Thyroid gland (tissue), 4 donors: Measurements from ENCODE around the gene DLG1.

Experiments used
- CTCF ChIP-seq, 6 experiments: fragments of 200-600 bp in 3 of 6; fragments of 450-650 bp in 3 of 6; sonication (generic) in 3 of 6; IDR thresholded peaks; one replicate each; pipeline ENCODE4 v1.5.1; 2016 to 2019; ENCODE audit warnings: antibody characterized with exemption in 6 of 6, mild to moderate bottlenecking in 2 of 6, inconsistent platforms in 1 of 6, moderate library complexity in 1 of 6
- POLR2A ChIP-seq, 2 donors: fragments of 450-650 bp; IDR thresholded peaks; one replicate each; pipeline ENCODE4 v1.6.1; 2017; ENCODE audit warnings: antibody characterized with exemption in 2 of 2, mild to moderate bottlenecking in 2 of 2, moderate library complexity in 1 of 2

GRCh38 chr3:197296545-197296944 lies 1.9 kb downstream of the DLG1 start:
- TF ChIP-seq CTCF (IDR thresholded peaks at IDR 0.05): no peak
- TF ChIP-seq POLR2A (IDR thresholded peaks at IDR 0.05): no peak
